ENCODE measurements around the gene ENPP6. TPM values are rescaled to one million over a fixed set of nuclear protein-coding genes. Genes with fewer than 3 reads are reported as not detected.

Gene ENPP6
- total RNA-seq, 2 experiments from 2014 or later: not detected

DNA sequence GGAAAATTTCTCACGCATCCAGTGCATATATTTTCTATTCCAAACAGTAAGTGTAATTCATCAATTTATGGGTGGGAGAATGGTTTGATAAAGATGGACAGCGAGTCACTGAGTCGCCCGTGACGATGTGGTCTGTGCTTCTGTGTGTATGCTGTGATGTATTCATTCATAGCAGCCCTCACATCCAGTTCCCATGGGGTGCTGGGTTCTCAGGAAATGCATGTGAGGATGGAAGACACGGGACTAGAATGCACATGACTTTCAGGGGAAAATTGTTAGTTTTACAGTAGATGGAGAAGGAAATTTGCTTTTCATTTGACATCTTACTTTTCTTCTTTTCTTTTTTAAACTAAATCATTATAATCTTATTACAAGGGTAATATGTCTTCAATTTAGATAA, 159.6 kb downstream of the ENPP6 start:
- Mint-ChIP-seq H3K36me3 (ENCODE audit: low read depth) (no peaks in the 10 kb centered on the region), H3K4me3 (no peak overlapping the region), H3K27ac (no peak overlapping the region), H3K27me3 (peaks cover 7% of the 10 kb centered on the region), H3K4me1 (ENCODE audit: low read depth) (no peaks in the 10 kb centered on the region), H3K9me3 (no peaks in the 10 kb centered on the region)
- intact Hi-C loops (cut with DNase I, micrococcal nuclease): no loop called here
- Histone ChIP-seq H3K4me1 (ENCODE audit: insufficient read depth, low read length) (no peaks in the 10 kb centered on the region), H3K27me3 (ENCODE audit: control insufficient read depth in 1 of 2, insufficient read depth in 2 of 2, low read length in 2 of 2) (peaks cover 0 to 2% of the 10 kb centered on the region in 2 experiments), H3K36me3 (ENCODE audit: insufficient read depth, low read length) (no peaks in the 10 kb centered on the region), H3K27ac (ENCODE audit: low read depth in 1 of 2, low read length in 2 of 2) (no peak overlapping the region), H3K9me3 (ENCODE audit: control insufficient read depth in 1 of 2, insufficient read depth in 1 of 2, low read length in 2 of 2) (no peaks in the 10 kb centered on the region), H3K4me3 (ENCODE audit: low read length) (no peak overlapping the region)
- ChIA-PET POLR2A (no interaction called here), CTCF (no interaction called here)
- ATAC-seq (ENCODE audit: poor library complexity): no peak
- TF ChIP-seq, protein P1, sequence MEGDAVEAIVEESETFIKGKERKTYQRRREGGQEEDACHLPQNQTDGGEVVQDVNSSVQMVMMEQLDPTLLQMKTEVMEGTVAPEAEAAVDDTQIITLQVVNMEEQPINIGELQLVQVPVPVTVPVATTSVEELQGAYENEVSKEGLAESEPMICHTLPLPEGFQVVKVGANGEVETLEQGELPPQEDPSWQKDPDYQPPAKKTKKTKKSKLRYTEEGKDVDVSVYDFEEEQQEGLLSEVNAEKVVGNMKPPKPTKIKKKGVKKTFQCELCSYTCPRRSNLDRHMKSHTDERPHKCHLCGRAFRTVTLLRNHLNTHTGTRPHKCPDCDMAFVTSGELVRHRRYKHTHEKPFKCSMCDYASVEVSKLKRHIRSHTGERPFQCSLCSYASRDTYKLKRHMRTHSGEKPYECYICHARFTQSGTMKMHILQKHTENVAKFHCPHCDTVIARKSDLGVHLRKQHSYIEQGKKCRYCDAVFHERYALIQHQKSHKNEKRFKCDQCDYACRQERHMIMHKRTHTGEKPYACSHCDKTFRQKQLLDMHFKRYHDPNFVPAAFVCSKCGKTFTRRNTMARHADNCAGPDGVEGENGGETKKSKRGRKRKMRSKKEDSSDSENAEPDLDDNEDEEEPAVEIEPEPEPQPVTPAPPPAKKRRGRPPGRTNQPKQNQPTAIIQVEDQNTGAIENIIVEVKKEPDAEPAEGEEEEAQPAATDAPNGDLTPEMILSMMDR (IDR thresholded peaks at IDR 0.05): no peak
- DNase-seq: no peak

DNA sequence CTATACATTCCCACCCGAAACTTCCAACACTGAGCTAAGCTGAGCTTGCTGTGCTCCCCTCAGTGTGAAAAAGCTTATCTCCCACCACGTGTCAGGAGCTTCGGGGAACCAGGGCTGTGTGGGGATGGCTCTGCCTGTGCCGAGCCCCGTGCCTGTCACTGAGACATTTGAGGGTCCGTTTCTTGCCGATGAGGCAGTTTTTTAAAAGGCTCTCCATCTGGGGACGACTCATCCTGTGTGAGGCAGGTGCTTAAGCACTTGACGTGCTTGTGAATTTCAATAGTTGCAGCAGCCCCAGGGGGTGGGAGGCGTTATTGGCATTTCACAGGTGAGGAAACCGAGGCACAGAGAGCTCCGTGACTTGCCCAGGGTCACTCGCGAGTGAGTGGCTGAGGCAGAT, 160.8 kb downstream of the ENPP6 start:
- peaks cover 0 to 4% of the 10 kb centered on the region in 2 experiments for H3K9me3 ChIP-seq (ENCODE audit: control insufficient read depth in 1 of 2, insufficient read depth in 1 of 2, low read length in 2 of 2)
- H3K27me3 Mint-ChIP-seq: peaks cover 11% of the 10 kb centered on the region
- H3K4me1 ChIP-seq (ENCODE audit: insufficient read depth, low read length): no peaks in the 10 kb centered on the region
- H3K9me3 Mint-ChIP-seq: no peaks in the 10 kb centered on the region
- ChIA-PET CTCF (no interaction called here), POLR2A (no interaction called here)
- H3K27me3 ChIP-seq (ENCODE audit: control insufficient read depth in 1 of 2, insufficient read depth in 2 of 2, low read length in 2 of 2): peaks cover 0 to 2% of the 10 kb centered on the region in 2 experiments
- DNase-seq (no peak), ATAC-seq (ENCODE audit: poor library complexity) (no peak)
- no peaks in the 10 kb centered on the region for H3K36me3 ChIP-seq (ENCODE audit: insufficient read depth, low read length)
- no peak overlapping the region for H3K4me3 ChIP-seq (ENCODE audit: low read length)
- intact Hi-C loops (cut with DNase I, micrococcal nuclease): no loop called here
- no peak overlapping the region for H3K27ac ChIP-seq (ENCODE audit: low read depth in 1 of 2, low read length in 2 of 2)
- H3K4me1 Mint-ChIP-seq (ENCODE audit: low read depth): no peaks in the 10 kb centered on the region
- TF ChIP-seq, protein P1 (IDR thresholded peaks at IDR 0.05): no peak
- H3K27ac Mint-ChIP-seq: no peak overlapping the region
- no peaks in the 10 kb centered on the region for H3K36me3 Mint-ChIP-seq (ENCODE audit: low read depth)
- no peak overlapping the region for H3K4me3 Mint-ChIP-seq

DNA sequence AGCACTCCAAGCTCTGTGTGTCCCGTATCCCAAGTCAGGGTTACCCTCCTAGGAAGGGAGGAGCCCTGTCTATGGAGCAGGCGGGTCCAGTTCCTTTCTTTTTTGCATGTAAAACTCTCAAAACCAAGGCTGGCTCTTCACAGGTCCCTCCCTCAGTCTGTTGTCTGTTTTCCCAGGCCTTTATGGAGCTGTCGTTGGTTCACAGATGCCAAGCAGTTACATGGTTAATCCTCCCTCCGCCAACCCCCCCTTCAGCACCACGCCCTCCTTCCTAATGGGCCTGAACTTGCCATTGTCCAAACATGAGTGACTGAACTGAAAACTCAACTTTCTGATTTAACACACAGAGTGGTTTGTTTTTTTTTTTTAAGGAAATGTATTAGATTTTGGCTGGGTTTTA, 164.2 kb downstream of the ENPP6 start:
- H3K36me3 ChIP-seq (ENCODE audit: insufficient read depth, low read length): no peaks in the 10 kb centered on the region
- TF ChIP-seq, protein P1 (IDR thresholded peaks at IDR 0.05): no peak
- H3K9me3 Mint-ChIP-seq: peaks cover 4% of the 10 kb centered on the region
- H3K9me3 ChIP-seq (ENCODE audit: control insufficient read depth in 1 of 2, insufficient read depth in 1 of 2, low read length in 2 of 2): peaks cover 8 to 16% of the 10 kb centered on the region in 2 experiments
- H3K27ac Mint-ChIP-seq: no peak overlapping the region
- peaks cover 0 to 4% of the 10 kb centered on the region in 2 experiments for H3K27me3 ChIP-seq (ENCODE audit: control insufficient read depth in 1 of 2, insufficient read depth in 2 of 2, low read length in 2 of 2)
- H3K4me3 Mint-ChIP-seq: no peak overlapping the region
- H3K36me3 Mint-ChIP-seq (ENCODE audit: low read depth): no peaks in the 10 kb centered on the region
- POLR2A ChIA-PET: no interaction called here
- CTCF ChIA-PET: no interaction called here
- ATAC-seq (ENCODE audit: poor library complexity) (no peak), DNase-seq (no peak)
- intact Hi-C loops (cut with DNase I, micrococcal nuclease): no loop called here
- H3K4me1 Mint-ChIP-seq (ENCODE audit: low read depth): no peaks in the 10 kb centered on the region
- no peak overlapping the region for H3K4me3 ChIP-seq (ENCODE audit: low read length)
- no peak overlapping the region for H3K27ac ChIP-seq (ENCODE audit: low read depth in 1 of 2, low read length in 2 of 2)
- H3K27me3 Mint-ChIP-seq: peaks cover 24% of the 10 kb centered on the region
- H3K4me1 ChIP-seq (ENCODE audit: insufficient read depth, low read length): no peaks in the 10 kb centered on the region
